B cell (primary cell): Measurements from ENCODE around the gene SLC44A3. TPM values are rescaled to one million over a fixed set of nuclear protein-coding genes. Genes with fewer than 3 reads are reported as not detected.

Experiments used
- ATAC-seq: fragments of 200-7000 bp; cut with Tn5 transposase; one replicate; pipeline ENCODE4 v1.10.0; 2021; ENCODE audit warnings: low read depth, mild to moderate bottlenecking, moderate number of reproducible peaks, moderate library complexity
- CTCF ChIA-PET: fragments of 350-600 bp; sonication (Branson Sonifier 250); formaldehyde crosslinking; loops from one replicate; lab custom pipeline; 2021; ENCODE audit warnings: antibody characterized with exemption, inconsistent platforms; lab: Charles Lee
- POLR2A ChIA-PET: fragments of 350-600 bp; sonication (Branson Sonifier 250); formaldehyde crosslinking; loops from one replicate; lab custom pipeline; 2021; ENCODE audit warnings: antibody characterized with exemption; lab: Charles Lee
- DNase-seq: peaks from one replicate; pipeline ENCODE4 v3.0.0; 2013
- H2AFZ ChIP-seq: 2 replicates; pipeline ENCODE4 v1.6.1; 2012; ENCODE audit warnings: mild to moderate bottlenecking, low read depth, low read length; ENCODE audit not compliant: insufficient read depth, poor library complexity, severe bottlenecking
- H3K27ac ChIP-seq, 2 donors: 1 replicate in 1 of 2; 2 replicates in 1 of 2; pipeline ENCODE4 v1.5.1; 2012 to 2013; ENCODE audit warnings: low read length in 2 of 2, mild to moderate bottlenecking in 2 of 2, moderate library complexity in 1 of 2
- H3K27me3 ChIP-seq, 4 experiments: fragments of 200-600 bp in 1 of 4; sonication (generic) in 1 of 4; replicated peaks in 1 of 4; 1 replicate in 2 of 4; 2 replicates in 2 of 4; pipeline versions ENCODE4 v1.6.1 to v1.7.0; 2013 to 2016; ENCODE audit warnings: low read length in 3 of 4, mild to moderate bottlenecking in 2 of 4, mixed read lengths in 1 of 4, moderate library complexity in 1 of 4; ENCODE audit not compliant: insufficient read depth in 4 of 4, control insufficient read depth in 3 of 4; ENCODE audit errors: control extremely low read depth in 1 of 4
- H3K36me3 ChIP-seq, 2 experiments: replicated peaks in 1 of 2; 1 replicate in 1 of 2; 2 replicates in 1 of 2; pipeline versions ENCODE4 v1.6.1 to v1.7.1; 2013; ENCODE audit warnings: low read length in 1 of 2; ENCODE audit not compliant: insufficient read depth in 2 of 2, control insufficient read depth in 1 of 2; ENCODE audit errors: control extremely low read depth in 1 of 2, extremely low read depth in 1 of 2
- H3K4me1 ChIP-seq, 2 donors: fragments of 200-600 bp in 1 of 2; sonication (generic) in 1 of 2; 1 replicate in 1 of 2; 2 replicates in 1 of 2; pipeline versions ENCODE4 v1.5.1 to v1.6.1; 2013 to 2017; ENCODE audit warnings: low read length in 2 of 2; ENCODE audit not compliant: control insufficient read depth in 2 of 2, insufficient read depth in 2 of 2
- H3K4me2 ChIP-seq: replicated peaks from 2 replicates; pipeline ENCODE3; 2012; ENCODE audit warnings: mild to moderate bottlenecking, low read depth, low read length; ENCODE audit not compliant: poor library complexity, severe bottlenecking
- H3K4me3 ChIP-seq, 5 experiments: fragments of 200-600 bp in 1 of 5; sonication (generic) in 1 of 5; 1 replicate in 3 of 5; 2 replicates in 2 of 5; pipeline versions ENCODE4 v1.5.1 to v1.7.0; 2011 to 2016; ENCODE audit warnings: low read length in 4 of 5, mild to moderate bottlenecking in 4 of 5, low read depth in 2 of 5, control low read depth in 1 of 5, moderate library complexity in 1 of 5; ENCODE audit not compliant: insufficient read depth in 1 of 5; ENCODE audit errors: control extremely low read depth in 1 of 5, extremely low read depth in 1 of 5
- H3K79me2 ChIP-seq: fragments of 200-600 bp; sonication (generic); one replicate; pipeline ENCODE4 v1.6.0; 2016; ENCODE audit warnings: low read length; ENCODE audit not compliant: control insufficient read depth, insufficient read depth
- H3K9ac ChIP-seq: fragments of 200-600 bp; sonication (generic); 2 replicates; pipeline ENCODE4 v1.6.1; 2017; ENCODE audit warnings: mild to moderate bottlenecking, low read length, moderate library complexity
- H3K9me3 ChIP-seq, 3 donors: one replicate each; pipeline versions ENCODE4 v1.6.1 to v1.7.1; 2013; ENCODE audit warnings: low read length in 2 of 3; ENCODE audit not compliant: control insufficient read depth in 2 of 3, insufficient read depth in 1 of 3; ENCODE audit errors: control extremely low read depth in 1 of 3
- H4K20me1 ChIP-seq: 2 replicates; pipeline ENCODE4 v1.6.0; 2012; ENCODE audit warnings: mild to moderate bottlenecking, low read length; ENCODE audit not compliant: insufficient read depth, control insufficient read depth, poor library complexity, severe bottlenecking
- H3K27ac Mint-ChIP-seq: one replicate; pipeline ENCODE4 v1.8.0; 2021; ENCODE audit warnings: mixed read lengths
- H3K27me3 Mint-ChIP-seq: one replicate; pipeline ENCODE4 v1.8.0; 2021; ENCODE audit warnings: mixed read lengths
- H3K4me1 Mint-ChIP-seq: one replicate; pipeline ENCODE4 v1.8.0; 2021; ENCODE audit warnings: mixed read lengths
- H3K4me3 Mint-ChIP-seq: one replicate; pipeline ENCODE4 v1.8.0; 2021; ENCODE audit warnings: mixed read lengths
- H3K9me3 Mint-ChIP-seq: one replicate; pipeline ENCODE4 v1.8.0; 2022; ENCODE audit warnings: mixed read lengths; ENCODE audit not compliant: insufficient read depth
- EZH2 ChIP-seq: IDR thresholded peaks from 2 replicates; pipeline ENCODE4 v1.6.1; 2012; ENCODE audit warnings: borderline replicate concordance, low read depth, mild to moderate bottlenecking, moderate library complexity, low read length; ENCODE audit not compliant: insufficient read depth, poor library complexity, severe bottlenecking
- WGBS: methylation state at CpG from one replicate; pipeline ENCODE4 v1.1.5; 2013; ENCODE audit warnings: missing lambda C conversion rate; ENCODE audit not compliant: insufficient coverage; 5-methylcytosine and 5-hydroxymethylcytosine counted together
- intact Hi-C: fragments of 100-400 bp; cut with micrococcal nuclease; formaldehyde crosslinking; loops from one replicate; pipeline ENCODE4 v1.10.0; 2022
- polyA plus RNA-seq: library from polyadenylated mRNA; depleted of rRNA; stranded (reverse); fragments of >200 nt; gene quantifications from 2 replicates; pipeline ENCODE4 v1.2.3, GENCODE V29; 2012
- total RNA-seq, 2 donors: library from RNA; stranded (reverse); fragments of 120-200 nt in 1 of 2; gene quantifications; 1 replicate in 1 of 2; 2 replicates in 1 of 2; pipeline versions ENCODE4 v1.2.3 to v1.2.4, GENCODE V29; 2013 to 2022
- TF ChIP-seq, protein P1 (sequence below): fragments of 200-600 bp; IDR thresholded peaks from one replicate; pipeline ENCODE4 v1.8.0; 2022; ENCODE audit warnings: antibody characterized with exemption, mild to moderate bottlenecking

SLC44A3 gene
- total and polyA plus RNA-seq, 2 donors (not counting 1 experiment from before 2014, with no cell fraction given), result not detected

DNA sequence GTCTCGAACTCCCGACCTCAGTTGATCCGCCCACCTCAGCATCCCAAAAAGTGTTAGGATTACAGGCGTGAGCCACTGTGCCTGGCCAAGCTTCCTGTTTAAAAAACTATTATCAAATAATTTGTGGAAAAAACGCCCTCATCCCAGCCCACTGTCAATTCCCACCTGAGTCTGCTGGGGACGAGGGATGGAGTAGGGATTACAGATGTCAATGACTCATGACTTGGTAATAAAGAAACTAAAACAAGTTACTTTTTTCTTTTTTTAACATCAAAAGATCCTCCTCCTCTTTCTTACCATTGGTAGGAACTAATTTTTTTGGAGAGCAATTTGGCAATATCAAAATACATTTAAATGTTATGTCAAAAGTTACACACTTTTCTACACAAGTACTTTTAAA lies 97.1 kb downstream of the SLC44A3 start:
- intact Hi-C loops, result no loop called here
- CTCF ChIA-PET, result no interaction called here
- Mint-ChIP-seq H3K27me3 (peaks cover 13% of the 10 kb centered on the region), H3K4me3 (no peak overlapping the region), H3K9me3 (no peaks in the 10 kb centered on the region), H3K4me1 (no peaks in the 10 kb centered on the region), H3K27ac (no peak overlapping the region)
- H3K79me2 ChIP-seq, result no peaks in the 10 kb centered on the region
- H3K4me1 ChIP-seq, result no peaks in the 10 kb centered on the region
- ATAC-seq (no peak), DNase-seq (no peak)
- POLR2A ChIA-PET, result no interaction called here
- H3K4me2 ChIP-seq, result no peak overlapping the region
- no peak for TF ChIP-seq EZH2
- TF ChIP-seq, protein P1, sequence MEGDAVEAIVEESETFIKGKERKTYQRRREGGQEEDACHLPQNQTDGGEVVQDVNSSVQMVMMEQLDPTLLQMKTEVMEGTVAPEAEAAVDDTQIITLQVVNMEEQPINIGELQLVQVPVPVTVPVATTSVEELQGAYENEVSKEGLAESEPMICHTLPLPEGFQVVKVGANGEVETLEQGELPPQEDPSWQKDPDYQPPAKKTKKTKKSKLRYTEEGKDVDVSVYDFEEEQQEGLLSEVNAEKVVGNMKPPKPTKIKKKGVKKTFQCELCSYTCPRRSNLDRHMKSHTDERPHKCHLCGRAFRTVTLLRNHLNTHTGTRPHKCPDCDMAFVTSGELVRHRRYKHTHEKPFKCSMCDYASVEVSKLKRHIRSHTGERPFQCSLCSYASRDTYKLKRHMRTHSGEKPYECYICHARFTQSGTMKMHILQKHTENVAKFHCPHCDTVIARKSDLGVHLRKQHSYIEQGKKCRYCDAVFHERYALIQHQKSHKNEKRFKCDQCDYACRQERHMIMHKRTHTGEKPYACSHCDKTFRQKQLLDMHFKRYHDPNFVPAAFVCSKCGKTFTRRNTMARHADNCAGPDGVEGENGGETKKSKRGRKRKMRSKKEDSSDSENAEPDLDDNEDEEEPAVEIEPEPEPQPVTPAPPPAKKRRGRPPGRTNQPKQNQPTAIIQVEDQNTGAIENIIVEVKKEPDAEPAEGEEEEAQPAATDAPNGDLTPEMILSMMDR, result no peak
- H3K4me3 ChIP-seq, result no peak overlapping the region
- no CpG with 5 or more reads among the region's 6 CpGs for WGBS
- H3K27ac ChIP-seq, result no peak overlapping the region
- H3K36me3 ChIP-seq, result no peaks in the 10 kb centered on the region
- no peak overlapping the region for H2AFZ ChIP-seq
- H3K27me3 ChIP-seq, result peaks cover 0 to 5% (median 0%) of the 10 kb centered on the region in 4 experiments
- no peaks in the 10 kb centered on the region for H3K9me3 ChIP-seq
- no peaks in the 10 kb centered on the region for H4K20me1 ChIP-seq
- no peak overlapping the region for H3K9ac ChIP-seq

DNA sequence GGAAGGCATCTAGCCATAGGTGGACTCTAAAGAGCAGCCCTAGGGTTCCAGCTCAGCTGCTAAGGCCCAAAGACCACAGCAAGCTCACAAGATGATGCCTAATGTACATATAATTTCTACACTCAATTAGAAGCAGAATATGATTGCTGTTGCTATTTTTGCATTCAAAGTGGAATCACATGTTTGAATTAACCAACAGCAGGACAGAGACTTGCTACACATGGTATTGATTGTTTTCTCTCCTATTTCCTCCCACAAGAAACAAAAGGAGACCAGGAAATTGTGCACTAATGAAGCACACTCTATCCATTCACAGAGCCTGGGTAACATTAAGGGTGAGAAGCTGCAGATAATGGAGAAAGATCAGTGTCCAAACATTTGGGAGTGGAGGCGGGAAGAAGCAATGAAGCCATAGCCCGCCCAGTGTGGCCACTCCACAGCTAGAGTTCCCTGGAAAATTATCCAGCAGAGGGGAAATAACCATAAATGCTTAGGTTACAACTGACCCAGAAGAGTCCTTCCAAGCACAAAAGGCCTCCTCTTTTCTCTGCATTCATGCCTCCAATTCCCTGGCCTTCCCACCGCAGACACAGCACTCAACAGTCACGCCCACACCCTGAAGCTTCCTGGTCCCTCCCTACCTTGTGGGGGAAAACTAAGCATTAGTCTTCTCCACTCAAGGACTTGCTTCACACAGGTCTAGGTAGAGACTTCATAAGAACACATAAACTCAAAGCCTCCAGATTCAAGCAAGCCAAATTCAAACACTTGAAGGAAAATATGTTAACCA lies 99.3 kb downstream of the SLC44A3 start:
- no peak for TF ChIP-seq EZH2
- TF ChIP-seq, protein P1, result no peak
- Mint-ChIP-seq H3K27ac (no peak overlapping the region), H3K9me3 (no peaks in the 10 kb centered on the region), H3K4me3 (no peak overlapping the region), H3K4me1 (peaks cover 4% of the 10 kb centered on the region), H3K27me3 (peaks cover 18% of the 10 kb centered on the region)
- Histone ChIP-seq H3K36me3 (no peaks in the 10 kb centered on the region), H3K9ac (no peak overlapping the region), H3K9me3 (no peaks in the 10 kb centered on the region), H3K4me3 (no peak overlapping the region), H3K79me2 (no peaks in the 10 kb centered on the region), H3K4me2 (no peak overlapping the region), H3K27ac (no peak overlapping the region), H3K27me3 (peaks cover 0 to under 1% (median 0%) of the 10 kb centered on the region in 4 experiments), H2AFZ (no peak overlapping the region), H4K20me1 (no peaks in the 10 kb centered on the region), H3K4me1 (peaks cover 4 to 5% of the 10 kb centered on the region in 2 donors)
- CTCF ChIA-PET, result interaction anchor here (1.5 to 1.6 kb wide), 3 partner anchors 25 to 124 kb away, joined by 3 to 6 read pairs (median 4); no protein-coding TSS in a partner anchor
- WGBS, result 95% methylated on average over 4 of the region's 4 CpGs
- no peak for DNase-seq
- no peak for ATAC-seq
- intact Hi-C loops, result no loop called here
- POLR2A ChIA-PET, result no interaction called here
